ENCODE data around the gene SLC7A8.

DNA sequence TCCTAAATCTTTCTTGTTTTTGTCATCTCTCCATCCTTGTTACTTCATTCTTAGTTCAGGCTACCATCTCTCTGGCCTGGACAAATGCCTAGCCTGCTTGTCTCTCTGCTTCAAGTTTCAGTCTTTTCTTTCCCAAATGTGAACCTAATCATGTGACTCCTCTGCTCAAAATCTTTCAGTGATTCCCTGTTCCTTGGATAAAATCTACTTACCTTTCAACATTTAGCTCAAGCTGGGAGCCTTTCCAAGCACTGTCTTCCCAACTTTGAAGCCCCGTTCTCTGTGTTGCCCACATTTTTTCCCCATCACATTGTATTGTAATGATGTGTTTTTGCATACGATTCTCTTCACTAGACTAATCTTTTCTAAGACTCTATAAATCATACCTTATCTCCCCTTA is 24.7 kb downstream of the SLC7A8 start:
- TF ChIP-seq, protein P1, sequence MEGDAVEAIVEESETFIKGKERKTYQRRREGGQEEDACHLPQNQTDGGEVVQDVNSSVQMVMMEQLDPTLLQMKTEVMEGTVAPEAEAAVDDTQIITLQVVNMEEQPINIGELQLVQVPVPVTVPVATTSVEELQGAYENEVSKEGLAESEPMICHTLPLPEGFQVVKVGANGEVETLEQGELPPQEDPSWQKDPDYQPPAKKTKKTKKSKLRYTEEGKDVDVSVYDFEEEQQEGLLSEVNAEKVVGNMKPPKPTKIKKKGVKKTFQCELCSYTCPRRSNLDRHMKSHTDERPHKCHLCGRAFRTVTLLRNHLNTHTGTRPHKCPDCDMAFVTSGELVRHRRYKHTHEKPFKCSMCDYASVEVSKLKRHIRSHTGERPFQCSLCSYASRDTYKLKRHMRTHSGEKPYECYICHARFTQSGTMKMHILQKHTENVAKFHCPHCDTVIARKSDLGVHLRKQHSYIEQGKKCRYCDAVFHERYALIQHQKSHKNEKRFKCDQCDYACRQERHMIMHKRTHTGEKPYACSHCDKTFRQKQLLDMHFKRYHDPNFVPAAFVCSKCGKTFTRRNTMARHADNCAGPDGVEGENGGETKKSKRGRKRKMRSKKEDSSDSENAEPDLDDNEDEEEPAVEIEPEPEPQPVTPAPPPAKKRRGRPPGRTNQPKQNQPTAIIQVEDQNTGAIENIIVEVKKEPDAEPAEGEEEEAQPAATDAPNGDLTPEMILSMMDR (conservative IDR thresholded peaks at IDR 0.05; ENCODE audit: low read length) = no peak
- TF ChIP-seq EZH2phosphoT487 (IDR thresholded peaks at IDR 0.05; ENCODE audit: borderline replicate concordance, low read depth, low read length) = no peak
